T-cell (primary cell): ENCODE measurements around the gene CBX7. TPM values are rescaled to one million over a fixed set of nuclear protein-coding genes. Genes with fewer than 3 reads are reported as not detected.

Experiments
- ATAC-seq, 4 experiments: fragments of 200-7000 bp in 3 of 4; fragments of 150-1000 bp in 1 of 4; cut with Tn5 transposase; replicated peaks in 1 of 4; 1 replicate in 3 of 4; 2 replicates in 1 of 4; pipeline ENCODE4 v1.10.0; 2021; ENCODE audit warnings: moderate library complexity in 3 of 4, mild to moderate bottlenecking in 2 of 4, moderate number of reproducible peaks in 1 of 4
- CTCF ChIA-PET, 2 donors: fragments of 300-600 bp; sonication (Branson Sonifier 250); formaldehyde crosslinking; loops; one replicate each; lab custom pipeline; 2022; ENCODE audit warnings: antibody characterized with exemption in 2 of 2; lab: Charles Lee
- POLR2A ChIA-PET, 2 donors: fragments of 300-600 bp; sonication (Branson Sonifier 250); formaldehyde crosslinking; loops; one replicate each; lab custom pipeline; 2022; ENCODE audit warnings: antibody characterized with exemption in 2 of 2; lab: Charles Lee
- DNase-seq, 35 experiments: peaks; one replicate each; pipeline versions ENCODE4 v3.0.0 to v3.0.0-alpha.2; 2013 to 2023
- H3K27ac ChIP-seq: one replicate; pipeline ENCODE4 v1.5.1; 2013; ENCODE audit warnings: low read length
- H3K27me3 ChIP-seq, 2 experiments: replicated peaks in 1 of 2; 1 replicate in 1 of 2; 2 replicates in 1 of 2; pipeline versions ENCODE4 v1.6.1 to v1.7.0; 2013; ENCODE audit warnings: low read length in 1 of 2, mixed read lengths in 1 of 2; ENCODE audit not compliant: control insufficient read depth in 2 of 2, insufficient read depth in 2 of 2; ENCODE audit errors: extremely low read depth in 1 of 2
- H3K36me3 ChIP-seq, 2 donors: 1 replicate in 1 of 2; 2 replicates in 1 of 2; pipeline versions ENCODE4 v1.6.1 to v1.7.0; 2013; ENCODE audit warnings: low read length in 1 of 2; ENCODE audit not compliant: control insufficient read depth in 2 of 2, insufficient read depth in 1 of 2; ENCODE audit errors: extremely low read depth in 1 of 2
- H3K4me1 ChIP-seq, 2 experiments: 1 replicate in 1 of 2; 2 replicates in 1 of 2; pipeline versions ENCODE4 v1.6.1 to v1.7.0; 2013; ENCODE audit warnings: low read length in 2 of 2, mixed read lengths in 1 of 2; ENCODE audit not compliant: insufficient read depth in 2 of 2, control insufficient read depth in 1 of 2; ENCODE audit errors: extremely low read depth in 1 of 2
- H3K4me3 ChIP-seq, 2 donors: 1 replicate in 1 of 2; 2 replicates in 1 of 2; pipeline versions ENCODE4 v1.5.1 to v1.7.0; 2013; ENCODE audit warnings: mild to moderate bottlenecking in 2 of 2, low read length in 1 of 2, moderate library complexity in 1 of 2; ENCODE audit not compliant: control insufficient read depth in 1 of 2; ENCODE audit errors: extremely low read depth in 1 of 2
- H3K9me3 ChIP-seq: 2 replicates; pipeline ENCODE4 v1.7.0; 2013
- H3K27ac Mint-ChIP-seq, 2 donors: one replicate each; pipeline ENCODE4 v1.8.0; 2020 to 2021; ENCODE audit warnings: mild to moderate bottlenecking in 2 of 2, mixed read lengths in 2 of 2
- H3K27me3 Mint-ChIP-seq, 2 donors: one replicate each; pipeline ENCODE4 v1.8.0; 2021 to 2022; ENCODE audit warnings: mixed read lengths in 2 of 2
- H3K36me3 Mint-ChIP-seq: one replicate; pipeline ENCODE4 v1.8.0; 2021; ENCODE audit warnings: mixed read lengths
- H3K4me1 Mint-ChIP-seq, 3 donors: one replicate each; pipeline ENCODE4 v1.8.0; 2020 to 2022; ENCODE audit warnings: mixed read lengths in 3 of 3, mild to moderate bottlenecking in 1 of 3
- H3K4me3 Mint-ChIP-seq, 3 donors: one replicate each; pipeline ENCODE4 v1.8.0; 2020 to 2022; ENCODE audit warnings: mild to moderate bottlenecking in 3 of 3, mixed read lengths in 3 of 3, moderate library complexity in 3 of 3
- H3K9me3 Mint-ChIP-seq, 3 donors: one replicate each; pipeline ENCODE4 v1.8.0; 2020 to 2022; ENCODE audit warnings: mixed read lengths in 3 of 3
- WGBS: methylation state at CpG from one replicate; pipeline ENCODE4 v1.1.5; 2013; ENCODE audit warnings: missing lambda C conversion rate; ENCODE audit not compliant: insufficient coverage; 5-methylcytosine and 5-hydroxymethylcytosine counted together
- total RNA-seq, 35 experiments: library from RNA in 6 of 35; stranded (reverse) in 6 of 35; fragments of 120-200 nt in 1 of 35; gene quantifications; one replicate each; pipeline versions ENCODE4 v1.2.1 to v1.2.4 and lab custom pipeline; 2013 to 2026

CBX7 gene
- total RNA-seq, 5 donors from 2014 or later (not counting 1 experiment from before 2014, with no cell fraction given) = 67.4 to 160 (median 149) TPM

DNA sequence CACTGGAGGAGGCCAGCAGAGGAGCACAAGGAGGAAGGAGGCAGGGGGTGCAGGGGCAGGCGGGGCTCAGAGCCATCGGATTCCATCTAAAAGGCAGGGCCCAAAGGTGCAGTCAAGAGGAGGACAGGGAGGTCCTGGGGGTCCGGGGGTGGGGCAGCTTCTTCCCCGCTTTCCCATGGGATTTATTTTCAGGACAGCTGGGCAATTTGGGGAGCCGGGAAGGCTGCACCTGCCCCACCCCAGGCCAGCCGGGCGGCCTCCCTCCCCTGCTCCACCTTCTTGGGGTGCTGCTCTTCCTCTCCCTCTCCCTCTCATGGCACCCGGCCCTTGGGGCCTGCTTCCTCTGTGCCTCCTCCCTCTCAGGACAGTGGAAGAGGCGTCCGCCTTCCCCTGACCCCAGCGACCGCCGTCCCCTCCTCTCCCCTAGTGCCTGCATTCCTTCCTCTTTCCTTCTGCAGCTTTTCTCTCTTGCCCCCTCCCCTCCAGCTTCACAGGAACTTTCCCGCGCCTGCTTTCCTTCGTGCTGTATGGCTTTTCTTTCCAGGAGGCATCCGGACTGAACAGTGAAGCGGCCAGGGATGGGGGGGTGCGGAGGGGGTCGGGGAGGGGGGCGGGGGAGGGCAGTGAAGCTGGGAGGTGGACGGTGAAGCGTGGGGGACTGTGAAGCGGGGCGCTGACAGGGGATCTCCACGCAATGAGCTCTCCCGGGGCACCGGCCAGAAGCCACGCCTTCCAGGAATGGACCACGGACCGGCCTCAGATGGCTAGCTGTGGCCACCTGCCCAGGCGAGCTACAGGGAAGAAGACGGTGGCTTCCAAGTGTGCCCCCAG, 28.5 kb downstream of the CBX7 start:
- peaks cover 2 to 5% of the 10 kb centered on the region in 2 experiments for H3K4me1 ChIP-seq
- no peak overlapping the region for H3K4me3 Mint-ChIP-seq
- 67% methylated on average over 23 of the region's 33 CpGs for WGBS
- H3K9me3 Mint-ChIP-seq = no peaks in the 10 kb centered on the region
- H3K36me3 ChIP-seq = no peaks in the 10 kb centered on the region
- ChIA-PET CTCF (interaction anchor here (0.5 to 0.6 kb wide), 3 partner anchors 14 to 1271 kb away, joined by 3 to 4 read pairs (median 3); no protein-coding TSS in a partner anchor), POLR2A (no interaction called here)
- H3K27me3 ChIP-seq = no peaks in the 10 kb centered on the region
- ATAC-seq (no peak), DNase-seq (no peak)
- no peak overlapping the region for H3K27ac Mint-ChIP-seq
- H3K4me1 Mint-ChIP-seq = peaks cover 4 to 9% (median 6%) of the 10 kb centered on the region in 3 donors
- H3K36me3 Mint-ChIP-seq = peaks cover 3% of the 10 kb centered on the region
- no peak overlapping the region for H3K4me3 ChIP-seq
- no peak overlapping the region for H3K27ac ChIP-seq
- H3K9me3 ChIP-seq = no peaks in the 10 kb centered on the region
- no peaks in the 10 kb centered on the region for H3K27me3 Mint-ChIP-seq

GRCh38 chr22:39122772-39123470, 29.6 kb downstream of the CBX7 start:
- CTCF ChIA-PET = interaction anchor here (0.5 to 1.5 kb wide), 2 partner anchors 15 to 28 kb away, joined by 3 to 4 read pairs; no protein-coding TSS in a partner anchor
- WGBS = 97% methylated on average over 13 of the region's 17 CpGs
- H3K9me3 ChIP-seq = no peaks in the 10 kb centered on the region
- Mint-ChIP-seq H3K27ac (no peak overlapping the region), H3K27me3 (no peaks in the 10 kb centered on the region), H3K36me3 (no peaks in the 10 kb centered on the region), H3K4me1 (peaks cover 8 to 17% (median 9%) of the 10 kb centered on the region in 3 donors), H3K4me3 (no peak overlapping the region), H3K9me3 (no peaks in the 10 kb centered on the region)
- H3K27me3 ChIP-seq = no peaks in the 10 kb centered on the region
- ATAC-seq = no peak
- H3K27ac ChIP-seq = no peak overlapping the region
- H3K4me1 ChIP-seq = peaks cover 2 to 16% of the 10 kb centered on the region in 2 experiments
- DNase-seq = no peak
- no peaks in the 10 kb centered on the region for H3K36me3 ChIP-seq
- no peak overlapping the region for H3K4me3 ChIP-seq
- POLR2A ChIA-PET = interaction anchor here in 1 of 2 donors (0.7 kb wide), 1 partner anchor 909 kb away, joined by 8 read pairs; no protein-coding TSS in a partner anchor

DNA sequence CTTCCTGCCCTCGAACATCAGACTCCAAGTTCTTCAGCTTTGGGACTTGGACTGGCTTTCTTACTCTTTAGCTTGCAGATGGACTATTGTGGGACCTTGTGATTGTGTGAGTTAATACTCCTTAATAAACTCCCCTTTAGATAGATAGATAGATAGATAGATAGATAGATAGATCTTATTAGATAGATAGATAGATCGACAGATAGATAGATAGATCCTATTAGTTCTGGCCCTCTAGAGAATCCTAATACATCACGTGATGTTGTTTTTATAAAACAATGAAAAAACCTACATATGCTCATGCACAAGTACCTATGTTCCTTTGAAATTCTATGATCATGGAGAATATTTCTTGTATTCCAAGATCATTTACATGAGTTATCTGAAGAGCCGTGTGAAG, 31.5 kb downstream of the CBX7 start:
- no peaks in the 10 kb centered on the region for H3K36me3 ChIP-seq
- H3K27me3 ChIP-seq = no peaks in the 10 kb centered on the region
- Mint-ChIP-seq H3K4me1 (peaks cover 18 to 34% (median 23%) of the 10 kb centered on the region in 3 donors), H3K36me3 (no peaks in the 10 kb centered on the region), H3K4me3 (no peak overlapping the region), H3K9me3 (no peaks in the 10 kb centered on the region), H3K27me3 (no peaks in the 10 kb centered on the region), H3K27ac (no peak overlapping the region)
- H3K27ac ChIP-seq = no peak overlapping the region
- CTCF ChIA-PET = no interaction called here
- H3K4me3 ChIP-seq = no peak overlapping the region
- POLR2A ChIA-PET = no interaction called here
- DNase-seq = no peak
- ATAC-seq = no peak
- no peaks in the 10 kb centered on the region for H3K9me3 ChIP-seq
- 100% methylated on average over 1 of the region's 4 CpGs for WGBS
- peaks cover 2 to 34% of the 10 kb centered on the region in 2 experiments for H3K4me1 ChIP-seq

DNA sequence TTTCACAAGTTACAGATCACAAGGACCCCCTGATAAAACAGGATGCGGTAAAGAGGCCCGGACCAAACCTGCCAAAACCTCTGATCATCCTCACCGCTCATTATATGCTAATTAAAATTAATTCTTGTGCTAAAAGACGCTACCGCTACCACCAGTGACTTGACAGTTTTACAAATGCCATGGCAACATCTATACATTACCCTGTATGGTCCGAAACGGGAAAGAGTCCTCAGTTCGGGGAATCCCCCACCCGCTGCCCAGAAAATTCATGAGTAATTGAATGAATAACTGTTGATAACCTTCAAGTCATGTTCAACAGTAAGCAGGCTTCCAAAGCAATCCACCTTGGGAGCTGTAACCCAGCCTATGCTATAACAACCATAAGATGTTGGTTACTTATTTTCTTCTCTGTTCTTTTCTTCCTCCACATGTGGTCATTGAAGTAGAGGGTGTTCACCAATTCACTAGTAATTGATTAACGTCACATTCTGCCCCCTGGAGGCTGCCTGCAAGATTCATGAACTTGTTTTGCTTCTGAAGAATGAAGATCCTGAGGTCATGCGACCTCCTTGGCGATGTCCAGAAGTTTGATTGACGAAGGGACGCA, 34.8 kb downstream of the CBX7 start:
- Mint-ChIP-seq H3K36me3 (no peaks in the 10 kb centered on the region), H3K4me1 (peaks cover 18 to 44% (median 28%) of the 10 kb centered on the region in 3 donors), H3K4me3 (peak overlapping the region; percentile 50 to 62 (median 53)), H3K27ac (peak overlapping the region; percentile 84 to 87), H3K9me3 (no peaks in the 10 kb centered on the region), H3K27me3 (no peaks in the 10 kb centered on the region)
- WGBS = 8% methylated on average over 2 of the region's 14 CpGs
- Histone ChIP-seq H3K9me3 (no peaks in the 10 kb centered on the region), H3K27me3 (no peaks in the 10 kb centered on the region), H3K27ac (peak overlapping the region; percentile 91), H3K4me3 (peak overlapping the region in 1 of 2 donors; percentile 7), H3K36me3 (no peaks in the 10 kb centered on the region), H3K4me1 (peaks cover 2 to 37% of the 10 kb centered on the region in 2 experiments)
- ATAC-seq (peak; percentile 59 to 66 (median 62)), DNase-seq (peak; percentile 24 to 84 (median 64))
- POLR2A ChIA-PET = no interaction called here
- CTCF ChIA-PET = interaction anchor here in 1 of 2 donors (0.5 to 2.0 kb wide), 4 partner anchors 23 to 1097 kb away, joined by 3 to 5 read pairs (median 3); no protein-coding TSS in a partner anchor

- Histone ChIP-seq H3K4me1 (peaks cover 0 to 32% of the 10 kb centered on the region in 2 experiments), H3K27ac (peak overlapping the region; percentile 91), H3K9me3 (no peaks in the 10 kb centered on the region), H3K27me3 (no peaks in the 10 kb centered on the region), H3K36me3 (no peaks in the 10 kb centered on the region), H3K4me3 (no peak overlapping the region)
- Mint-ChIP-seq H3K27me3 (no peaks in the 10 kb centered on the region), H3K4me3 (no peak overlapping the region), H3K9me3 (no peaks in the 10 kb centered on the region), H3K36me3 (no peaks in the 10 kb centered on the region), H3K27ac (peak overlapping the region; percentile 73 to 87), H3K4me1 (peaks cover 14 to 38% (median 25%) of the 10 kb centered on the region in 3 donors)
- ChIA-PET POLR2A (interaction anchor here in 1 of 2 donors (0.5 kb wide), 1 partner anchor 73 kb away, joined by 5 read pairs; no protein-coding TSS in a partner anchor), CTCF (interaction anchor here in 1 of 2 donors (0.6 kb wide), 1 partner anchor 21 kb away, joined by 3 read pairs; no protein-coding TSS in a partner anchor)
- peak in 1 of 35 experiments; percentile 68 for DNase-seq
- 76% methylated on average over 3 of the region's 9 CpGs for WGBS
- ATAC-seq = peak in 2 of 4 experiments; percentile 41 to 50
Observed at GRCh38 chr22:39115977-39116621, 36.4 kb downstream of the CBX7 start.
